Gastroesophageal sphincter (tissue), 3 donors: ENCODE results near the gene CHST11.
A peak's percentile ranks its signal among the peaks of the same experiment; 100 is the strongest.

Source experiments
- EP300 ChIP-seq: sonication (generic); formaldehyde crosslinking; IDR thresholded peaks from one replicate; pipeline ENCODE4 v1.6.1; 2017; ENCODE audit warnings: antibody characterized with exemption, mild to moderate bottlenecking
- POLR2A ChIP-seq, 2 donors: fragments of 450-650 bp; IDR thresholded peaks; one replicate each; pipeline ENCODE4 v1.6.1; 2017; ENCODE audit warnings: antibody characterized with exemption in 2 of 2, mild to moderate bottlenecking in 2 of 2, moderate library complexity in 1 of 2
- POLR2AphosphoS5 ChIP-seq: sonication (generic); formaldehyde crosslinking; IDR thresholded peaks from one replicate; pipeline ENCODE4 v1.6.1; 2017; ENCODE audit warnings: antibody characterized with exemption
- TF ChIP-seq, protein P1 (sequence below), 4 experiments: fragments of 200-600 bp in 2 of 4; fragments of 450-650 bp in 2 of 4; sonication (generic) in 1 of 4; IDR thresholded peaks; one replicate each; pipeline ENCODE4 v1.5.1; 2017 to 2019; ENCODE audit warnings: antibody characterized with exemption in 4 of 4, mild to moderate bottlenecking in 2 of 4, moderate library complexity in 2 of 4

DNA sequence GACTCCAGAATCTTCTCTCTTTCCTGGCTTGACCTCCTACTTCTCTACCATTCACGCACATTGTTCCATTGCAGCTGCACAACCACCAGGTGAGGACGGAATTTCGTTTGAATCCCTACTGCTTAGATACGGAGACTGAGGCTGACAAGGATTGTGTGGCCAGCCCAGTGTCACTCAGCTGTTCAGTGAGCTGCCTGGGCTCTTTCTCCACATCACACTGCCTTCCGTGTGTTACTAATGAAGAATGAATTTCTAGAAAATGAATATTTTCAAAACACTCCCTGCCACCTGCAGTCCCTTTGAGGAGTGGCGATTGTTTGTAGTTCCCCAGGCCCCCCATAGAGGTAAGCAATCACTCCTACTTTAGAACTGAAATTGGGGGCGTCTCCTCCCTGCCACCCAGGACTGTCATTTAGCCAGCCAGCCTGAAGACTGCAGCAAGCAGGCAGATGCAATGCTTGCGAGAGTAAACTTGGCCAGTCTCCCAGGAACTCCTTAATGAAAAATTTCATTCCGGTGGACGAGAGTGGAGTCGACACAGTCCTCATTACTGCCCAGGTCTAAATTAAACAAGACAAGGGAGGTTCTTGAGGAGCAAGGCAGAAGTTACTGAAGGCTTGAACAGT, 261.7 kb downstream of the CHST11 start:
- TF ChIP-seq, protein P1, sequence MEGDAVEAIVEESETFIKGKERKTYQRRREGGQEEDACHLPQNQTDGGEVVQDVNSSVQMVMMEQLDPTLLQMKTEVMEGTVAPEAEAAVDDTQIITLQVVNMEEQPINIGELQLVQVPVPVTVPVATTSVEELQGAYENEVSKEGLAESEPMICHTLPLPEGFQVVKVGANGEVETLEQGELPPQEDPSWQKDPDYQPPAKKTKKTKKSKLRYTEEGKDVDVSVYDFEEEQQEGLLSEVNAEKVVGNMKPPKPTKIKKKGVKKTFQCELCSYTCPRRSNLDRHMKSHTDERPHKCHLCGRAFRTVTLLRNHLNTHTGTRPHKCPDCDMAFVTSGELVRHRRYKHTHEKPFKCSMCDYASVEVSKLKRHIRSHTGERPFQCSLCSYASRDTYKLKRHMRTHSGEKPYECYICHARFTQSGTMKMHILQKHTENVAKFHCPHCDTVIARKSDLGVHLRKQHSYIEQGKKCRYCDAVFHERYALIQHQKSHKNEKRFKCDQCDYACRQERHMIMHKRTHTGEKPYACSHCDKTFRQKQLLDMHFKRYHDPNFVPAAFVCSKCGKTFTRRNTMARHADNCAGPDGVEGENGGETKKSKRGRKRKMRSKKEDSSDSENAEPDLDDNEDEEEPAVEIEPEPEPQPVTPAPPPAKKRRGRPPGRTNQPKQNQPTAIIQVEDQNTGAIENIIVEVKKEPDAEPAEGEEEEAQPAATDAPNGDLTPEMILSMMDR (IDR thresholded peaks at IDR 0.05), result no peak
- TF ChIP-seq EP300, result no peak
- no peak for TF ChIP-seq POLR2A (IDR thresholded peaks at IDR 0.05)
- peak; percentile 35 for TF ChIP-seq POLR2AphosphoS5
